ENCODE measurements around the gene BGLAP. TPM values are rescaled to one million over a fixed set of nuclear protein-coding genes. Genes with fewer than 3 reads are reported as not detected.
A peak's percentile ranks its signal among the peaks of the same experiment; 100 is the strongest.

The BGLAP gene
- total RNA-seq, 1 donor from 2014 or later, result 3.1 TPM

- Mint-ChIP-seq H3K9me3 (no peaks in the 10 kb centered on the region), H3K4me1 (ENCODE audit: unreplicated experiment) (peaks cover 4% of the 10 kb centered on the region), H3K27ac (peak within 1 kb of the TSS; percentile 34), H3K36me3 (peaks cover 6% of the 10 kb centered on the region), H3K27me3 (no peaks in the 10 kb centered on the region), H3K4me3 (no peak within 1 kb of the TSS)
- DNase-seq (ENCODE audit: extremely low spot score, unreplicated experiment), result no peak
- TF ChIP-seq CTCF (conservative IDR thresholded peaks at IDR 0.05), result no peak
These were observed 5.7 kb downstream of the BGLAP start, which contains the start of gene PAQR6 for GRCh38 chr1:156247460-156248322. PAQR6 (minus strand) TSS chr1:156248056; CDS start chr1:156246731, 1,325 bp downstream.

GRCh38 chr1:156248323-156248683, 6.3 kb downstream of the BGLAP start:
- Mint-ChIP-seq H3K4me1 (ENCODE audit: unreplicated experiment) (peaks cover 4% of the 10 kb centered on the region), H3K36me3 (peaks cover 11% of the 10 kb centered on the region), H3K4me3 (no peak overlapping the region), H3K27me3 (no peaks in the 10 kb centered on the region), H3K9me3 (no peaks in the 10 kb centered on the region), H3K27ac (no peak overlapping the region)
- DNase-seq (ENCODE audit: extremely low spot score, unreplicated experiment), result no peak
- no peak for TF ChIP-seq CTCF (conservative IDR thresholded peaks at IDR 0.05)

GRCh38 chr1:156249593-156249992, 7.6 kb downstream of the BGLAP start:
- no peaks in the 10 kb centered on the region for H3K27me3 Mint-ChIP-seq
- no peak for DNase-seq (ENCODE audit: extremely low spot score, unreplicated experiment)
- TF ChIP-seq CTCF (conservative IDR thresholded peaks at IDR 0.05), result no peak
- H3K4me1 Mint-ChIP-seq (ENCODE audit: unreplicated experiment), result peaks cover 4% of the 10 kb centered on the region
- H3K27ac Mint-ChIP-seq, result no peak overlapping the region
- H3K9me3 Mint-ChIP-seq, result no peaks in the 10 kb centered on the region
- no peak overlapping the region for H3K4me3 Mint-ChIP-seq
- H3K36me3 Mint-ChIP-seq, result peaks cover 19% of the 10 kb centered on the region

- TF ChIP-seq CTCF (conservative IDR thresholded peaks at IDR 0.05), result no peak
- Mint-ChIP-seq H3K27ac (no peak overlapping the region), H3K27me3 (no peaks in the 10 kb centered on the region), H3K4me3 (no peak overlapping the region), H3K4me1 (ENCODE audit: unreplicated experiment) (peaks cover 4% of the 10 kb centered on the region), H3K36me3 (peaks cover 19% of the 10 kb centered on the region), H3K9me3 (no peaks in the 10 kb centered on the region)
- no peak for DNase-seq (ENCODE audit: extremely low spot score, unreplicated experiment)
These were observed 9.5 kb downstream of the BGLAP start for GRCh38 chr1:156251527-156251926.

GRCh38 chr1:156253634-156254033, 11.7 kb downstream of the BGLAP start:
- TF ChIP-seq CTCF (conservative IDR thresholded peaks at IDR 0.05), result no peak
- H3K9me3 Mint-ChIP-seq, result no peaks in the 10 kb centered on the region
- no peaks in the 10 kb centered on the region for H3K27me3 Mint-ChIP-seq
- no peak for DNase-seq (ENCODE audit: extremely low spot score, unreplicated experiment)
- H3K36me3 Mint-ChIP-seq, result peaks cover 22% of the 10 kb centered on the region
- no peak overlapping the region for H3K27ac Mint-ChIP-seq
- no peak overlapping the region for H3K4me3 Mint-ChIP-seq
- H3K4me1 Mint-ChIP-seq (ENCODE audit: unreplicated experiment), result no peaks in the 10 kb centered on the region

All from type B pancreatic cell (in vitro differentiated cells).